GM12873 (cell line): Measurements from ENCODE around the gene WDR74.

Experiments used
- CTCF ChIP-seq: IDR thresholded peaks from 2 replicates; pipeline ENCODE4 v1.5.1; 2012; ENCODE audit warnings: low read depth, mild to moderate bottlenecking, moderate library complexity, low read length, control low read depth; ENCODE audit not compliant: insufficient read depth; ENCODE audit errors: missing control alignments

Gene WDR74

GRCh38 chr11:62817129-62817528, 22.3 kb downstream of the WDR74 start:
- no peak for TF ChIP-seq CTCF

GRCh38 chr11:62816557-62816956, 22.8 kb downstream of the WDR74 start:
- TF ChIP-seq CTCF, result no peak

GRCh38 chr11:62811659-62812058, 27.7 kb downstream of the WDR74 start:
- TF ChIP-seq CTCF, result no peak

GRCh38 chr11:62810748-62811147, 28.6 kb downstream of the WDR74 start:
- TF ChIP-seq CTCF, result no peak

GRCh38 chr11:62806611-62807121, 32.7 kb downstream of the WDR74 start:
- no peak for TF ChIP-seq CTCF

- TF ChIP-seq CTCF, result no peak
Measured at GRCh38 chr11:62805961-62806441, 33.4 kb downstream of the WDR74 start.

- TF ChIP-seq CTCF, result peak; percentile 30
Measured at GRCh38 chr11:62805076-62805892, 34.1 kb downstream of the WDR74 start, which contains the start of gene NXF1. Gene NXF1, minus strand, starts transcription at chr11:62805440. Its CDS starts 84 bp downstream, at chr11:62805356.
